ENCODE measurements around the gene AASDHPPT. TPM values are rescaled to one million over a fixed set of nuclear protein-coding genes. Genes with fewer than 3 reads are reported as not detected.

AASDHPPT gene
- total and polyA plus RNA-seq, 9 of the 15 experiments (the other 6 are each of a cell fraction or from before 2014, with no cell fraction given), result 48.7 to 115 (median 69.0) TPM

DNA sequence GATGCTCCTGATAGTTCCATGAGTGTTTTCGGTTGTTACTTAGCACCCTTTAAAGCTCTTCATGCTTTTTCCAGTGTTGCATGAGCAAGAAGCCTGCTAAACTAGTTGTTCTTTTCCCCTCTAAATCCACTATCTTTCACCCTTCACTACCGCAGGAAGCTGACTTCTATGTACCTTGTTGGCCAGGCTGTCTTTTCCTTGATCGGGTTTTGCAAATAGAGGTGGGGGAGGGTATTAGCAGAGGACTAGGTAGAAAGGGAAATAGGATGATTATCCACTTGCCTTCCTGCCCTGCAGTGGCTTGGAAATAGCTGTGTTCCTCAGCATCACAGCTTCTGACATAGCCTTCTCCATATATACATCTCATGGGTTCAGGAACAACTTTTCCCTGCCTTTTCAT is 23.9 kb downstream of the AASDHPPT start (continued):
- TF ChIP-seq NKRF (IDR thresholded peaks at IDR 0.05; ENCODE audit: borderline replicate concordance) (no peak), ELF2 (CRISPR knock-in tag; IDR thresholded peaks at IDR 0.05) (no peak), BRD9 (IDR thresholded peaks at IDR 0.05; ENCODE audit: low read depth, partially characterized antibody) (no peak), MYBL2 (IDR thresholded peaks at IDR 0.05; ENCODE audit: low read depth) (no peak), MYBL2 (CRISPR knock-in tag; IDR thresholded peaks at IDR 0.05; ENCODE audit: borderline replicate concordance) (no peak), SAFB (IDR thresholded peaks at IDR 0.05; ENCODE audit: borderline replicate concordance, low read depth, low read length) (no peak), STAT5A (IDR thresholded peaks at IDR 0.05; ENCODE audit: borderline replicate concordance, low read length) (no peak), TAF1 (IDR thresholded peaks at IDR 0.05; ENCODE audit: control insufficient read depth, extremely low read depth, insufficient read depth, low read length, severe bottlenecking) (no peak)

DNA sequence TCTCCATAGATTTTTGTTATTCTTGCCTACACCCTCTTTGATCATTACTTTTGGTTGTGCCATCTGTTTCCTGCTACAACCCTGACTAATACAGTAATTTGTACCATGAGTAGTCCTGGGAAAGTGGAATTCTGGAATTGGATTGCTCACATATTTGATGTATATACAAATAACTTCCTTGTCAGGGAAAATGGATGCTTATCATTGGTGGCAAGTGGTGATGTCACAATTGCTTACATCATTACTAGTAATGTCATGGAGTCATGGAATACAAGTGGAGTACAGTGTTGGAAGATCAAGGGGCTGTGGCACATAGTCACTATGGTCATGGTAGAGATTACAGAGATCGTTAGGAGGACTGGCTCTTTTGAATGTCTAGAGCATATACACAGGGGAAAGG is 24.4 kb downstream of the AASDHPPT start:
- H3K9me3 ChIP-seq (replicated peaks; ENCODE audit: control insufficient read depth, insufficient read depth, low read depth, low read length), result no peaks in the 10 kb centered on the region
- no peak for DNase-seq (ENCODE audit: extremely low read depth in 1 of 4, low spot score in 3 of 4)
- H3K79me2 ChIP-seq (ENCODE audit: control insufficient read depth, insufficient read depth, low read length), result no peaks in the 10 kb centered on the region
- H3K27me3 ChIP-seq (ENCODE audit: control insufficient read depth in 2 of 2, insufficient read depth in 2 of 2, low read length in 2 of 2), result no peaks in the 10 kb centered on the region
- no peaks in the 10 kb centered on the region for H3K9me1 ChIP-seq (ENCODE audit: control insufficient read depth, insufficient read depth, low read length)
- no peak overlapping the region for H3K27ac ChIP-seq (ENCODE audit: extremely low read depth, low read depth, low read length)
- H3K4me2 ChIP-seq (ENCODE audit: insufficient read depth, low read length), result no peak overlapping the region
- in situ Hi-C loops (cut with MboI) (no loop called here), intact Hi-C loops (cut with micrococcal nuclease) (no loop called here)
- H3K4me3 ChIP-seq, result no peak overlapping the region
- no peaks in the 10 kb centered on the region for H3K4me1 ChIP-seq (replicated peaks in 1 of 2; ENCODE audit: control insufficient read depth in 2 of 2, insufficient read depth in 2 of 2, low read length in 2 of 2)
- no peak for FAIRE-seq
- no peak overlapping the region for H2AFZ ChIP-seq (ENCODE audit: low read depth, low read length)
- BruUV-seq (replicated peaks), result no TSS peak
- 5% methylated on average over 1 of the region's 1 CpG for WGBS (ENCODE audit: insufficient coverage, low coverage, missing lambda C conversion rate)
- H3K36me3 ChIP-seq (ENCODE audit: control insufficient read depth, insufficient read depth, low read length), result peaks cover 14% of the 10 kb centered on the region
- CTCF ChIA-PET (ENCODE audit: low intra/inter-chr PET ratio), result no interaction called here
- POLR2A ChIA-PET, result interaction anchor here (0.9 kb wide), 1 partner anchor 1836 kb away, joined by 3 read pairs; no protein-coding TSS in a partner anchor
- no peak for ATAC-seq
- H4K20me1 ChIP-seq (replicated peaks; ENCODE audit: control insufficient read depth, insufficient read depth, low read length), result no peaks in the 10 kb centered on the region
- H3K9ac ChIP-seq (ENCODE audit: insufficient read depth in 1 of 2, low read depth in 2 of 2, low read length in 2 of 2), result no peak overlapping the region
- no peak for TF ChIP-seq DLX4 (CRISPR knock-in tag; IDR thresholded peaks at IDR 0.05)
- TF ChIP-seq STAT5A (IDR thresholded peaks at IDR 0.05; ENCODE audit: borderline replicate concordance, low read length), result no peak
- TF ChIP-seq ZNF584 (CRISPR knock-in tag; IDR thresholded peaks at IDR 0.05; ENCODE audit: low read depth), result no peak
- TF ChIP-seq KAT8 (IDR thresholded peaks at IDR 0.05; ENCODE audit: low read depth), result no peak
- TF ChIP-seq ZNF76 (CRISPR knock-in tag; IDR thresholded peaks at IDR 0.05; ENCODE audit: borderline replicate concordance), result no peak
- TF ChIP-seq MBD2 (IDR thresholded peaks at IDR 0.05; ENCODE audit: borderline replicate concordance, low read depth), result no peak
- no peak for TF ChIP-seq ZNF583 (CRISPR knock-in tag; IDR thresholded peaks at IDR 0.05)
- no peak for TF ChIP-seq KDM4B (IDR thresholded peaks at IDR 0.05; ENCODE audit: borderline replicate concordance in 2 of 2, low read depth in 1 of 2)
- TF ChIP-seq POLR3G (IDR thresholded peaks at IDR 0.05; ENCODE audit: extremely low read depth, insufficient read length, insufficient replicate concordance), result no peak
- no peak for TF ChIP-seq SIN3B (IDR thresholded peaks at IDR 0.05; ENCODE audit: low read depth)
- TF ChIP-seq FOXK1 (CRISPR knock-in tag; IDR thresholded peaks at IDR 0.05; ENCODE audit: borderline replicate concordance), result no peak
- no peak for TF ChIP-seq SUPT5H (IDR thresholded peaks at IDR 0.05)
- TF ChIP-seq, protein P1, sequence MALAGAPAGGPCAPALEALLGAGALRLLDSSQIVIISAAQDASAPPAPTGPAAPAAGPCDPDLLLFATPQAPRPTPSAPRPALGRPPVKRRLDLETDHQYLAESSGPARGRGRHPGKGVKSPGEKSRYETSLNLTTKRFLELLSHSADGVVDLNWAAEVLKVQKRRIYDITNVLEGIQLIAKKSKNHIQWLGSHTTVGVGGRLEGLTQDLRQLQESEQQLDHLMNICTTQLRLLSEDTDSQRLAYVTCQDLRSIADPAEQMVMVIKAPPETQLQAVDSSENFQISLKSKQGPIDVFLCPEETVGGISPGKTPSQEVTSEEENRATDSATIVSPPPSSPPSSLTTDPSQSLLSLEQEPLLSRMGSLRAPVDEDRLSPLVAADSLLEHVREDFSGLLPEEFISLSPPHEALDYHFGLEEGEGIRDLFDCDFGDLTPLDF (CRISPR knock-in tag; IDR thresholded peaks at IDR 0.05), result no peak

Data from K562 (cell line).